ENCODE measurements around the gene NEUROD6. TPM values are rescaled to one million over a fixed set of nuclear protein-coding genes. Genes with fewer than 3 reads are reported as not detected.
A peak's percentile ranks its signal among the peaks of the same experiment; 100 is the strongest.

NEUROD6 gene
- total and polyA plus RNA-seq, 4 donors, result not detected

DNA sequence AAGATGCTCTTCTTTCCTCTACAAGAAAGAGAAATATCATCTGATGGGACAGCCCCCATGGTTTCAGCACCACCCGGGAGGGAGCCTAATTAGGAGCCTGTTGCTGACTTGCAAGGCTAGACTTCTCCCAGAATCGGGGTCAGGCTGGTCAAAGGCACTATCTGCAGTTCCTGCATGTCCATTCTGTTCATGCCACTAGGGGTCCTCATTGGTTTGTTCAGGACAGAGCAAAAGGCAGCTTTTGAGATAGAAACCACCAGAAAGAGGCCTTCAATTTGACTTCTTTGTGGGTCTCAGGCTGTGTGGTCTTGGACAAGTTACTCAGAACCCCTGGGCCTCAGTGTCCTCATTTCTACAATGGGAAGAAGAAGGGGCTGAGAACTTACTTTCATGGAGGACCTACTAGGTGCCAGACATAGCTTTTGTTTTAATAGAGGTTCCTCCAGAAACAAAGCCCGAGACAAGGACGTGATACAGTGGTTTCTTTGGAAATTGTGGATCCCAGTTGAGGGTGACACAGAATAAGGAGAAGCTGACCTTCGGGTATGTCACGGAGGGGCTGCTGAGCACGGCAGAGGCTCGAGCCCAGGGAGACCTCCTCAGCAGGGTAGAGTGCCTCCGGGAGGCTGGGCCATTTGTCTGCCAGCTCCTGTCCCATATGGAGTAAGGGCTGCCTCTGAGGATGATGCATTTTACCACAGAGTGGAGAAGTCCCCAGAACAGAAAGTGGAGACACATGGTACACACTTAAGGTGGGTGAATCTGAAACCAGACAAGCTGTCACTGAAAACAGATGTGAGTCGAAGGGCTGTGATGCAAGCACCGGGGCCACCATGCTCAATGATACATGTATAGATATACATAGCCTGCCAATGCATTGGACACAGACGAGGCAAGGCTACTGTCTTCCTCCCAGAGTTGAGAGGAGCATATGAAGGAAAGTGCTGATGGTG is 33.1 kb upstream of the NEUROD6 start:
- Histone ChIP-seq H3K9me3 (ENCODE audit: control insufficient read depth in 4 of 4, low read length in 3 of 4) (no peaks in the 10 kb centered on the region), H3K4me1 (ENCODE audit: control insufficient read depth in 4 of 4, insufficient read depth in 4 of 4, low read length in 3 of 4) (no peaks in the 10 kb centered on the region), H3K27me3 (ENCODE audit: control insufficient read depth in 4 of 4, insufficient read depth in 4 of 4, low read length in 3 of 4) (peaks cover 0 to 2% (median 0%) of the 10 kb centered on the region in 4 donors), H3K27ac (ENCODE audit: low read depth in 1 of 2, low read length in 2 of 2) (no peak overlapping the region), H3K4me3 (ENCODE audit: low read depth in 1 of 3, low read length in 3 of 3) (no peak overlapping the region), H3K9ac (ENCODE audit: low read depth in 1 of 2, low read length in 2 of 2) (no peak overlapping the region), H3K36me3 (ENCODE audit: control insufficient read depth in 4 of 4, insufficient read depth in 3 of 4, low read depth in 1 of 4, low read length in 3 of 4) (no peaks in the 10 kb centered on the region)
- no peak for DNase-seq (ENCODE audit: low spot score)
- TF ChIP-seq RXRA (IDR thresholded peaks at IDR 0.05) (no peak), HNF4A (conservative IDR thresholded peaks at IDR 0.05) (no peak), RAD21 (IDR thresholded peaks at IDR 0.05) (peak; percentile 78 to 85), YY1 (IDR thresholded peaks at IDR 0.05) (no peak)
- TF ChIP-seq, protein P1, sequence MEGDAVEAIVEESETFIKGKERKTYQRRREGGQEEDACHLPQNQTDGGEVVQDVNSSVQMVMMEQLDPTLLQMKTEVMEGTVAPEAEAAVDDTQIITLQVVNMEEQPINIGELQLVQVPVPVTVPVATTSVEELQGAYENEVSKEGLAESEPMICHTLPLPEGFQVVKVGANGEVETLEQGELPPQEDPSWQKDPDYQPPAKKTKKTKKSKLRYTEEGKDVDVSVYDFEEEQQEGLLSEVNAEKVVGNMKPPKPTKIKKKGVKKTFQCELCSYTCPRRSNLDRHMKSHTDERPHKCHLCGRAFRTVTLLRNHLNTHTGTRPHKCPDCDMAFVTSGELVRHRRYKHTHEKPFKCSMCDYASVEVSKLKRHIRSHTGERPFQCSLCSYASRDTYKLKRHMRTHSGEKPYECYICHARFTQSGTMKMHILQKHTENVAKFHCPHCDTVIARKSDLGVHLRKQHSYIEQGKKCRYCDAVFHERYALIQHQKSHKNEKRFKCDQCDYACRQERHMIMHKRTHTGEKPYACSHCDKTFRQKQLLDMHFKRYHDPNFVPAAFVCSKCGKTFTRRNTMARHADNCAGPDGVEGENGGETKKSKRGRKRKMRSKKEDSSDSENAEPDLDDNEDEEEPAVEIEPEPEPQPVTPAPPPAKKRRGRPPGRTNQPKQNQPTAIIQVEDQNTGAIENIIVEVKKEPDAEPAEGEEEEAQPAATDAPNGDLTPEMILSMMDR (IDR thresholded peaks at IDR 0.05; ENCODE audit: low read depth, low read length, missing input control), result peak; percentile 62
- 72% methylated on average over 12 of the region's 12 CpGs for WGBS

DNA sequence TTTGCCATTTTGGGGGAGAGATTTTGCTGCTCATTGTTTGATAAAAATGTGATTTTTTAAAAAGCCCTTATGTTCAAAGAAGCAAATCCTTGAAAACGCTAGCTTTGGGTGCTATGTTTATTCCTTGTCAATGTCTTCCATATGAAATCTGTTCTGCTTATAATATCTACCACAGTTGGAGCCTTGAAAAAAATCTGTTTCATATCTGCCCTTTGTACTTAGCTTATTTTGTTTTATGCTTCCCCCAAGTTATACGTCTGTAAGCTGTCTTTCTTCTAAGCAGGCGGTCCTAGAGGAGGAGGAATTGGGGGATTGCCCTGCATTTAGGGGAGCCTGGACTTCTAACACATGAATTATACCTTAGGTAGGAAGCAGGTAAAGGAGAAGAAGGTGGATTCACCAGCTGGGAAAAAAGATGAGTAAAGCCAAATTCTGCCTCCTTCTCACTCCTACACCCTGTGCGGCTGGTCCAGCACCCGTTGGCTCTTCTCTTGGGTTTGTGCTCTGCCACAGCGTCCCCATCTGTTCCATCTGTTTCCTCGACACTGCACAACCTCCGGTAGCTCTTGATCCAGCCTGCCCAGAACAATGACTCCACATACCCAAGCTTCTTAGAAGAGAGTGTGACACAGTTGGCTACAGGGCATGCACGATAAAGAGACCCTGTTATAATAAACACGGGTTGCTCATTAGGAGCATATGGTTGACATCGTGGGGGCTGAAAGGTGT is 31.9 kb upstream of the NEUROD6 start:
- TF ChIP-seq JUND (IDR thresholded peaks at IDR 0.05), result no peak
- TF ChIP-seq TAF1 (conservative IDR thresholded peaks at IDR 0.05), result no peak
- no peak for TF ChIP-seq NR2F2 (IDR thresholded peaks at IDR 0.05)
- TF ChIP-seq YY1 (IDR thresholded peaks at IDR 0.05), result no peak
- TF ChIP-seq, protein P1 (IDR thresholded peaks at IDR 0.05; ENCODE audit: low read depth, low read length, missing input control), result no peak
- TF ChIP-seq HNF4G (IDR thresholded peaks at IDR 0.05), result no peak
- TF ChIP-seq, protein P2, sequence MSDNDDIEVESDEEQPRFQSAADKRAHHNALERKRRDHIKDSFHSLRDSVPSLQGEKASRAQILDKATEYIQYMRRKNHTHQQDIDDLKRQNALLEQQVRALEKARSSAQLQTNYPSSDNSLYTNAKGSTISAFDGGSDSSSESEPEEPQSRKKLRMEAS (IDR thresholded peaks at IDR 0.05), result no peak
- no peak for TF ChIP-seq GABPA (IDR thresholded peaks at IDR 0.05 in 1 of 2, conservative IDR thresholded peaks at IDR 0.05 in 1 of 2)
- TF ChIP-seq EGR1 (IDR thresholded peaks at IDR 0.05; ENCODE audit: low read depth in 2 of 2), result no peak
- TF ChIP-seq, protein P3, sequence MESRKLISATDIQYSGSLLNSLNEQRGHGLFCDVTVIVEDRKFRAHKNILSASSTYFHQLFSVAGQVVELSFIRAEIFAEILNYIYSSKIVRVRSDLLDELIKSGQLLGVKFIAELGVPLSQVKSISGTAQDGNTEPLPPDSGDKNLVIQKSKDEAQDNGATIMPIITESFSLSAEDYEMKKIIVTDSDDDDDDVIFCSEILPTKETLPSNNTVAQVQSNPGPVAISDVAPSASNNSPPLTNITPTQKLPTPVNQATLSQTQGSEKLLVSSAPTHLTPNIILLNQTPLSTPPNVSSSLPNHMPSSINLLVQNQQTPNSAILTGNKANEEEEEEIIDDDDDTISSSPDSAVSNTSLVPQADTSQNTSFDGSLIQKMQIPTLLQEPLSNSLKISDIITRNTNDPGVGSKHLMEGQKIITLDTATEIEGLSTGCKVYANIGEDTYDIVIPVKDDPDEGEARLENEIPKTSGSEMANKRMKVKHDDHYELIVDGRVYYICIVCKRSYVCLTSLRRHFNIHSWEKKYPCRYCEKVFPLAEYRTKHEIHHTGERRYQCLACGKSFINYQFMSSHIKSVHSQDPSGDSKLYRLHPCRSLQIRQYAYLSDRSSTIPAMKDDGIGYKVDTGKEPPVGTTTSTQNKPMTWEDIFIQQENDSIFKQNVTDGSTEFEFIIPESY (IDR thresholded peaks at IDR 0.05), result no peak
- H3K9ac ChIP-seq (ENCODE audit: low read depth in 1 of 2, low read length in 2 of 2), result no peak overlapping the region
- H3K36me3 ChIP-seq (ENCODE audit: control insufficient read depth in 4 of 4, insufficient read depth in 3 of 4, low read depth in 1 of 4, low read length in 3 of 4), result no peaks in the 10 kb centered on the region
- H3K9me3 ChIP-seq (ENCODE audit: control insufficient read depth in 4 of 4, low read length in 3 of 4), result no peaks in the 10 kb centered on the region
- WGBS, result 80% methylated on average over 11 of the region's 11 CpGs
- no peak overlapping the region for H3K4me3 ChIP-seq (ENCODE audit: low read depth in 1 of 3, low read length in 3 of 3)
- H3K27me3 ChIP-seq (ENCODE audit: control insufficient read depth in 4 of 4, insufficient read depth in 4 of 4, low read length in 3 of 4), result peaks cover 0 to 2% (median 0%) of the 10 kb centered on the region in 4 donors
- H3K4me1 ChIP-seq (ENCODE audit: control insufficient read depth in 4 of 4, insufficient read depth in 4 of 4, low read length in 3 of 4), result no peaks in the 10 kb centered on the region
- DNase-seq (ENCODE audit: low spot score), result no peak
- H3K27ac ChIP-seq (ENCODE audit: low read depth in 1 of 2, low read length in 2 of 2), result no peak overlapping the region
